Amygdala (tissue), 56 donors: ENCODE measurements around the gene CCDC196.
A peak's percentile ranks its signal among the peaks of the same experiment; 100 is the strongest.
"Not testable (repeated sequence)": the region's sequence is repeated elsewhere in the genome, so short reads cannot be mapped to it uniquely, and the experiment has no call there.

Source experiments
- DNase-seq, 56 donors: peaks; one replicate each; lab custom pipeline; 2025; lab: John Stamatoyannopoulos, UW

The CCDC196 gene

DNA sequence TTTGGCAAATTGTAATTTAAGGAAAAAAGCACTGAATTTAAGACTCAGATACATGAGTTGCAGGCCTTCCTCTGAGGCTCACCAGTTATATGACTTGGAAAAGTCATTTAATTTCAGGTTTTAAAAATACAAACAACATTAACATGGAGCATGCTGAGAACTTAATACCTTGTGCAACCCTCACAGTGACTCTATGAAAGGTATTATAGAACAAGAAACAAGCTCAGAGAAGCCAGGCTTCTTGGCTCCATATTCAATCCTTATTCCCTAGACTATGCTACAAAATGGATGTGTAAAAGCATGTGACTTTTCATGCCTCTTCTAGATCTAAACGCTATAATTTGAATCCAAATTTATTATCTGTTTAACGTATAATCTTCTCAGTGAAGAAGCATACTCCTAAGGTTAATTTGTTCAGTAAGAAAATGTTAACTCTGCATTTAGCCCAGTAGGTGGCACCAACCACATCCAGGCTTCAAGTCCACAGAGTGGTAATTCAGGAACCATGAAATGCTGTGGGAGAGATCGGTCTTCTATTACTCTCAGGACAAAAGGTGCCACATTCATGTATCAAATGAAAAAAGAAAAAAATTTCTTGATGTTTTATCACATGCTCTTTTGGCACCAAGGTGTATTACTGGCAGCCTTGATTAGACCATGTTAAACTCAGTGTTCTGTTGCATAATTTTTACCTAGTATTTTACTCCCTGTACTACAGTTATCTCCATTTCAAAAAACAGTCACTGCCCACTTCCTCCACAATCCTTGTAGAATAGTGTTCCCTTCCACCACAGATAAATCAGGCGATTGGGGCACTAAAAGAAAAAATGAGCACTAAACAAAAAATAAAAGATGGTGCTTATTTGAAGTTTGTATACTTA, 9.3 kb downstream of the CCDC196 start:
- peak in 28 of 56 donors; percentile 0 to 70 (median 9) for DNase-seq

DNA sequence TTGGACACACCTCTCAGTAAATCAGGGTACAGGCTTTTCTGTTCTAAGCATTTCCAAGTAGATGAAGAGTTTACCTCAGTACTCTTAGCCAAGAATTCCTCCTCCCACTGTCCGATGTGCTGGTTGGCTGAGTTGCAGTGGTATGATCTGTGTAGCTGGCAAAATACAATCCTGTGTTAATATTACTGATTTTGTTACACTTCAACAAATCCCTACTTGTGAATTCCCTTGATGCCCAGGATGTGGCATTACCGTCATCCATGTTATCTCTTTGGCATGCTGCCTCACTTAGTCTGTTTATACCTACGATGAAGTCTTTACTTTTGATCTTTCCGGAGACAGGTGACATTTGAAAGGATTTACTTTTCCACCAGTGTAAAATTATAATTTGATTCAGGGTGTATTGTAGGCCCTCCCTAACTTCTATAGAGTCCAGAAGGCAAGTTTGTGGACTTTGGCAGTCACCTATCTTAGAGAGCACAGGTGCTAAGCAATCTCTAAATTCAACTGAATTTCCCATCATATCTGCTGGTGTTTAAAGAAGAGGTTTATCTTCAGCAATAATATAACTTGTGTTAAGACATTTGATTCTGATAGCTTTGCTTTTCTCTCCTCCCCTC, 10.1 kb downstream of the CCDC196 start:
- no peak for DNase-seq

DNA sequence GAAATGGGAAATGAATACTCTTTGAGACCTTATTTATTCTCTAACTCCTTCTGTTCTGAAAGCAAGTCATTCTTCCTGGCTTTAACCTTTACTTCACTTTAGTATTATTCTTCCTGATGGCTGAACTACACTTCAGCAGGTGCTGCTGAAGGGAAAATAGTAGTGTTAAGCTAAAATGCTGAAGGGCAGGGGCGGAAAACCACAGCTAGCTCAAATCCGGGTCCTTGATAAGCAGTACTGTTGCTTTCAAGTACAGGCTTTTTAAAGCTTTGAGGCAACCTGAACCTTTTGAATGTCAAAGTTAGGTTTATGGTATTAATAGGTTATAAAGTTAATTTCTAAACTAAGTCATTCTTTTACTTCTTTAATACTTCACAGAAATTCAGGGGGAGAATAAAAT, 10.7 kb downstream of the CCDC196 start:
- DNase-seq, result no peak

DNA sequence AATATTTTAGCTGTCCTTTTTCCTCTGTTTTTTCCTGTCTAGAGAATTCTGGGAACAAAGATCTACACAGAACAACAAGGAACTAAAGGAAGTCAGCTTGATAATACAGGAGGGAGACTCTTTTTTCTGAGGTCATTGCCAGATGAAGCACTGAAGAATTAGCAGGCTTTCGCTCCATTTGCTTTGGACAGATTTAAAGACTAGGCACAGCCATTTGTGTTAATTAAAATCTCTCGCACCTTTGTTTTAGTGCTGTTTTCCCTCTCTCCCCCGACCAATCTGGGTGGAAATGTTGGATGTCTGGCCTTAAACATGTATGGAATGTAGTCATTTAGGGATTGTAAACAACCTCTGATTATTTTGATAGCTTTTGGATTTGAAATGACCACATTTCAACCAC, 12.1 kb downstream of the CCDC196 start:
- no peak for DNase-seq

DNA sequence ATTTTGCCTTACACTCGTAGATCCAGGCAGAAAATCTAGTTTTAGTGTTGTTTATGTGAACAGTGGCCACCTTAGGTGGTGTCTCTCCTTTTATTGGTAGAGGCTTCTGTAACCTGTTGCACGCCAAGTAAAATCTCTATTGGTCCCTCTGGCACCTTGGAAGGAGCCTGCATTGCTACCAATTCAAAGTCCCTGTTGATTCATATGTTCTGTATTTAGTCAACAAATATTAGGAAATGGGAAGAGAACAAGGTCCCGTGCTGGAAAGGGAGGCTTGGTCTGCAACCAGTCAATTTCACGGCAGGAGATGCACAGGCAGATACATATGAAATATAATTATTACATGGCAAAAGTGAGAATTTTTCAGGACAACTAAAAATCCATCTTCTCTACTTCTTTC, 15.4 kb downstream of the CCDC196 start:
- no peak for DNase-seq

DNA sequence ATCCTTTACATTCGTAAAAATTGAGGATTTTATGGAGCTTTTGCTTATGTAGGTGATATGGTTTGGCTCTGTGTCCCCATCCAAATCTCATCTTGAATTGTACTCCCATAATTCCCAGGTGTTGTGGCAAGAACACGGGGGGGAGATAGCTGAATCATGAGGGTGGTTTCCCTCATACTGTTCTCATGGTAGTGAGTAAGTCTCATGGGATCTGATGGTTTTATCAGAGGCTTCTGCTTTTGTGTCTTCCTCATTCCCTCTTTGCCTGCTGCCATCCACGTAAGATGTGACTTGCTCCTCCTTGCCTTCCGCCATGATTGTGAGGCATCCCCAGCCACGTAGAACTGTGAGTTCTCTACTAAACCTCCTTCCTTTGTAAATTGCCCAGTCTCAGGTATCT, 16.7 kb downstream of the CCDC196 start:
- DNase-seq, result not testable (repeated sequence)

DNA sequence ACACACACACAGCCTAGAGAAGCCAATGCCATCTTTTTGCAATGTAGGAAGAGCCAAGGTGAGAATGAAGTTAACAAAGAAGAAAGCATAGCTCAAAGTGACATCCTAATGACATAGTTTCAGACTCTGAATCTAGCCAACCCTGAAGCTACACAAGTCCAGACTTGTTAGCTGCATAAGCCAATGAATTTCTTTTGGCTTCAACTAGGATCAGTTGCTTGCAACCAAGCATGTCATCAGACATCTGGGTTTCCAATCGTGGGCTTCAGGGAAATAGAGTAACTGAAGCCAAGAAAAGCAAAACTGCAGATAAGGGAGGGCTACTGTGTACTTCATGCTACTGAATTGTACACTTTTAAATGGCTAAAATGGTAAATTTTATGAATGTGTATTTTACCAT, 17.4 kb downstream of the CCDC196 start:
- no peak for DNase-seq

DNA sequence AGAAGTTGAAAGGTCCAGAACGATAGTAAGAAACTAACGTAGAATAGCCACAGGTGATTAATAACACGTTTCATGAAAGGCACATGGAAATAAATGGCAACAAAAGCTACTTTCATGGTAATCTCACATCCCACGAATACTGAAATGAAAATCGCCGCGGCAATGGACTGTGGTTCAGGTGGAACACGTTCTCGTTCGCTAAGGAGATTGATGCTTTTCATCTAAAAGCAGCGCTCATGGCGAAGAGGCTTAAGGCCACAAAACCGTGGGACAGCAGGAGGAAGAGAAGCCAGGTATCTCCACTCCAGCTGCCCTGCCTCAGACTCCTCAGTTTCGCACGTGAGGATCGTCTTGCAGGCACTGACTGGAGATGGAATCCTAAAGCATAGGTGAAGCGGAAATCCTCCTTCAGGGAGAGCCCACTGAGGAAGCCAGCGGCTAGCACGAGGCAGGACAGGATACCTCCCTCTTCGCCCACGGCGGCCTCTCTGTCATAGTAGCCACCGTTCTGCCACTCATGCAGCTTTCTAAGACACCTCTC, 21.1 kb downstream of the CCDC196 start:
- peak in 3 of 56 donors; percentile 49 to 80 (median 55) for DNase-seq

DNA sequence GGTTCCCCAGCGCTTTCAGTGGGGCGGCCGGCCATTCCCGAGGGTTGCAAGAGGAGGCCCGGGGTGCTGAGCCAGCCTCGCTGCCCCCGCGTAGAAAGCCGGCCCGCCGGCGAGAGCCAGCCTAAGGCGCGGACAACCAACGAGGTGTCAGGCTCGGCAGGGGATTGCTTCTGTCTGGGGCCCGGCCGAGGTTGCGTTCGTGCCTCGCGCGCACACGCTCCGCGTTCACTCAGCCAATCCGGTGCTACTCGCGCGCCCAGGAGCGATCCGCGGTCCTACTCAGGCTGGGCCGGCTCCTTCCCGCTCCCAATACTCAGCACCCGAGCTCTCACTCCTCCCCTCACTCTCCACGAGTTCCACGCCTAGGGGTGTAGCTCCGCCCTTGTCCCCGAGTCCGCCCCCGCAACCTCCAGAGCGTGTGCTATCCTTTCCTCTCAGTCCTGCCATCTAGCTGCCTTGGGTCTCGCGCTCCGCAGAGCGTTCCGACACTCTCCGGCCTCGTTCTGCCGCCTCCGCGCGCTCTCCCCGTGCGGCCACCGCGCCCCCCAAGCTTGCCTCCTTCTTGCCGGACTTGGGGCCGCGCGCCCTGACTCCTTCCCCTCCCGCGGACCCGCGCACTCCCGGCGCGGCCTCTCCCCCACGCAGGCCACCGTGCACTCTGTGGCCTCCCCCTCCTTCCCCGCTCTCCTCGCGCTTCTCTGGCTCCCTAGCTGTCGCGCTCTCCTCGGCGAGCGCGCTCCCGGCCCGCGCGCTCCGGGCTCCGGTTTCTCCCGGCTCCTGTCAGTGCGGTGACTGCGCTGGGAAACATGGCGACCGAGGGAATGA, 21.8 kb downstream of the CCDC196 start, which contains the start of gene GPHN:
Gene GPHN (plus strand): TSS at position 426 of the 825 bp plus-strand sequence.
- DNase-seq, result peak; percentile 65 to 97 (median 93)

DNA sequence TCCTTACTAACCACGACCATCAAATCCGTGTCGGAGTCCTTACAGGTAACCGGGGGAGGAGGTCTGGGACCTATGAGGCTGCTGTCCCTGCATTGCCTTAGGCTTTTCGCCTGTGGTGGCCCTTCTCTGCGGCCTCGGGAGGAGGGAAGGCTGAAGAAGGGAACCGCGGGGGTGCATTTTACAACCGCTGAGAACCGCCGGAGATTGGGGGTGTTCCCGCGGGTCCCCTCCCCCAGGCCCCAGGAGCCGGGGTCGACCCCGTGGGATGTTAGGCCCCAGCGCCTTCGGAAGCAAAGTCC, 22.3 kb downstream of the CCDC196 start:
- no peak for DNase-seq

DNA sequence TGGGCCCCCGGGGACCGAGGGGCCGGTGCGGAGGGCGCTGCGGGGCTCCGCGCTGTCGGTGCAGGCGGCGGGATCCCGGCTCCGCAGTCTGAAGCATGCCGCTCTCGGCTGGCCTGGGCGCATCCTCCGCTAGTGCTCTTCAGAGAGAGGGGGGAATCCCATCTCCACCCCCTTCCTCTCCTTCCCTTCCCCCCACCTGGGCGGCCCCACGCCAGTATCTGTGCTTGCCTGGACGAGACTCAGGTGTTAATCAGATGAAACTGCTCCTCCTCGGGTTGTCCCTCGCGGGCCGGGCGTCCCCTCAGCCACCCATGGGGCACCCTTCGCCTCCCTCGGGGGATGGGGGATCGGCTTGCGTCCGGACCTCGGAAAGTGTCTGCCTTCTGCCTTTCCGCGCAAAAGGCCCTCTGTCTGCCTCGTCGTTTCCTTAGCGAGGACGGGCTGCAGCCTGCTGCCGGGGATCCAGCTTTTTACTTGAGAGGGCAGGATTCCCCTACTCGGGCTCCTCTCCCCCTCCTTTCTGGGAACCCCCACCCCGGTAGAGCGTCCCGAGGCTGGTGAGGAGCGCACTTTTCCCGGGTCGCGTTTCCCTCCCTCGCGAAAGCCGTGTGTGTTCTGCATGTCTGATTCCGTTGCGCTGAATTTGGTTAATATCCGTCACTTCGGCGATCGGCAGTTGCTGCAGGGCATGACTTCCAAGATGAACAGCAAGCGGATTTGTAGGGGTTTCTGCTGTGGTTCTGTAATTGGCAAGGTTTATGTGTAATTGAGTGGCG, 22.9 kb downstream of the CCDC196 start:
- DNase-seq, result peak in 38 of 56 donors; percentile 2 to 63 (median 33)

DNA sequence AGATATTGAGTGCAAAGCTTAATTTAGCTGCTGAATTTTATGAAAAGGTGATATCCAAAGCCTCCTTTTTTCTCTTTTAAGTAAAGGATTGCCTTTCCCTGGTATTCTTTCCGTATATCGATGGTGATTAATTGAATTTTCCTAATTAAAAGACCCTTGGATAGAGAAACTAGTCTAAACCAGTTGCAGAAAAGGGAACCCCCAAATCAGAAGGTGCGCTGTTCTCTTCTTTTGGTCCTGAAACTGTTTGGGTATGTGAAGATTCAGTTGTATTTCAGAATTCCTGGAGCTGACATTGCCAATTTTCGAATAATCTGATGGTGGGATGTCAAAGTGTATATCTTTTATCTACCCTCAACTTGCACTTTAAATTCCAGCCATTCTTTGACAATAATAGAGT, 23.7 kb downstream of the CCDC196 start:
- DNase-seq, result no peak

DNA sequence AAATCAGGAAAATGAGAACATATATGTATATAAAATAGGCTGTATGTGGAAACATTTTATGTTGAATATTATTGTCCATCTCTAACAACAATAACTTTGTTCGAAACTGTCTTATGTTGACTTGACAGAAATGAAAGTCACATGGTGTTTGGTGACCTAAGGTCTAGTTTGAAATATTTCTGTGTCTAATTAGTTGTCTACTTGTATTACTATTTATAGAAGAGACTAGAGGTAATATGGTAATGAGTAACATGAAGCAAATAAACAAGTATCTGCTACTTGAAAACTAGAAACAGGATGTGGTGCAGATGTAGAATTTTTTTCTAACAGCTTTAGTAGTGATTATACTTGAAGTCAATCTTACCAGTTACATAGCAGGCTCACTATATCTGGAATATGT, 25.7 kb downstream of the CCDC196 start:
- DNase-seq, result no peak

DNA sequence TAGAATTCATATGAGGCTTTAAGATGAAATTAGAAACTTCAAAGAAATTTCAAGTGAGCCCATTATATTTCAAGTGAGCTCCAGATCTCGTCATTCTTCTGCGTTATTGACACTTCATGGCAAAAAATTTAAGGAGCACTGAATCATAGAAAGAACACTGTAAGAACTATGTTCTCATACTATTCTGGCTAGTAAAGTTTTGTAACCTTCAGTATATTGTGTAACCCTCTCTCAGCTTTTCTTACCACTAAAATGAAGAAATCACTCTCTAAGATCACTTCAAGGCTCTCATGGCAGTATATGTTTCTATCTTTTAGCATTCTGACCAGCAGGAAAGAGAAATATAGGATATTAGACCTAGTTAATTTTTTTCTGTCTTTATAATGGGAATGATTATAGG, 28.0 kb downstream of the CCDC196 start:
- no peak for DNase-seq

DNA sequence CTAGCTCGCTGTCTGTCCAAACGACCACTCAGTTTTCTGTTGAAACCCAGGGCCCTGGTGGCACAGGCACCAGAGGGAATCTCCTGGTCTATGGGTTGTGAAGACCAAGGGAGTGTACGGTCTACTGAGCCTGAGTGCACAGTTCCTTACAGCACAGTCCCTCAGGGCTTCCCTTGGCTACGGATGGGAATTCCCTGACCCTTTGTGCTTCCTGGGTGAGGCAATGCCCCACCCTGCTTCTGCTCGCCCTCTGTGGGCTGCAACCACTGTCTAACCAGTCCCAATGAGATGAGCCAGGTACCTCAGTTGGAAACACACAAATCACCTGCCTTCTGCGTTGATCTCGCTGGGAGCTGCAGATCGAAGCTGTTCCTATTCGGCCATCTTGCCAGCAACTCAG, 44.4 kb downstream of the CCDC196 start:
- no peak for DNase-seq

DNA sequence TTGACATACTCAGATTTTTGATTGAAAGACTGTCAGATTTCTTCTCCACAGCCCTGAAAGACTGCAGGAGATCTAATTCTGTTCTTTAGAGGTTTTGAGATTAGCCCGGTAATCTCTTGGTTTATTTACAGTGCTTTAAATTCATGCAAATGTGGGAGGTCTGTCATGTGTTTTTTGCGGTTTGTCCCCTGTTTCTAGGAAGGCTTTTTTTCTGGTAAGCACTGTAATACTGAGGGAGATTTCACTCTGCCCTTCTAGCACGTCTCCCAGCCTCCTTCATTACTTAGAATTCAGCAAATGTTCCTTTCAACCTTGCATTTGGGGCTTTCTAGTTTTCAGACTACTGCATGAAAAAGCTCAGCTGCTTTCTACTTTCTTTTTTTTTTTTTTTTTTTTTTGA, 52.9 kb downstream of the CCDC196 start:
- DNase-seq, result no peak

DNA sequence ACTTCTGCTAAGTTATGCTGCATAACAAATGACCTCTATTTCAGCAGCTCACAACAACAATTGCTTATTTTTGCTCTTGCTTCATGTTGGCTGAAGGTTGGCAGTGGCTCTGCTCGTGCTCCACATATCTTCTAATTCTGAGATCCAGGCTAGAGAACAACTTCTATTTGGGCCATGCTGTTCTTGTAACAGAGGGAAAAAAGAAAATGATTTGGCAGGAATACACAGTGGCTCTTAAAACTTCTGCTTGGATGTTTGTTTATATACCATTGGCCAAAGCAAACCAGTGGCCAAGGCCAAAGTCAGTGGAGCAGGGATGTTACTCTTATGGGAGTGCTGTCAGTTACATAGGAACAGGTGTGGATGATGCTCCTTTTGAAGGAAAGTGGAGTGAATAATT, 53.9 kb downstream of the CCDC196 start:
- peak in 6 of 56 donors; percentile 1 to 5 (median 2) for DNase-seq

DNA sequence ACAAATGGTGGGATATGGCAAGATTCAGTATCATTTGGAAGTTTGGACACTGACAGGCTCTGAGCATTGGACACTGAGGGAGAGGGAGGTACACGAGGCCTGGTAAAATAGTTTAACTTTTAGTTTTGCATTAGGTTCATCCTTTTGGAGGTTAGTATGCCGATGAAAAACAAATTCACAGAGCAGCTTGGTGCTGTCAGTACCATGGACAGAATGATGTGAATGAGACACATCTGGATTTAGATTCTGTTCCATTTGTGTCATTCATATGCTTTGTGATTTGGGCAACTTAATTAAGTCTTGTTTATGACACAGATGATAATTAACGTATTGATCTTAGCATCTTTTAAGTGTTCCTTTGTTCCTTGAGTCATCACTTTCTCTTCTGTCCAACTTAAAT, 55.5 kb downstream of the CCDC196 start:
- no peak for DNase-seq

DNA sequence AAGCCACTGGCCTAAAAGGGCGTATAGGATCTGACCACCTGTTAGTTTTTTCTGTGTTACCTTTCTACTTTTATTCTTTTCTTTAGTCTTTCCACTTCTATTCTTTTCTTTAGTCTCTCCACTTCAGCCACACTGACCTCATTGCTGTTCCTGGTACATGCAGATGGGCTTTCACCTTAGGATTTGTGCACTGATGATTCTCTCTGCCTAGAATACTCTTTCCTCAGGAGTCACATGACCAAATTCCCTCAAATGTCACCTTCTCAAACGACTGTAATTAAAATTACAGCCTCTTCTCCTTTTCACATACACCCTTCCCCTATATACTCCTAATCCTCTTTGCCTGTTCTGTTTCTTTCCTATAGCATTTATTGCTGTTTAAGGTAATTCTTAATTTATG, 57.8 kb downstream of the CCDC196 start:
- no peak for DNase-seq

DNA sequence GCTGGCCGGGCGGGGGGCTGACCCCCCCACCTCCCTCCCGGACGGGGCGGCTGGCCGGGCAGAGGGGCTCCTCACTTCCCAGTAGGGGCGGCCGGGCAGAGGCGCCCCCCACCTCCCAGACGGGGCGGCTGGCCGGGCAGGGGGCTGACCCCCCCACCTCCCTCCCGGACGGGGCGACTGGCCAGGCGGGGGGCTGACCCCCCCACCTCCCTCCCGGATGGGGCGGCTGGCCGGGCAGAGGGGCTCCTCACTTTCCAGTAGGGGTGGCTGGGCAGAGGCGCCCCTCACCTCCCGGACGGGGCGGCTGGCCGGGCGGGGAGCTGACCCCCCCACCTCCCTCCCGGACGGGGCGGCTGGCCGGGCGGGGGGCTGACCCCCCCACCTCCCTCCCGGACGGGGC, 59.0 kb downstream of the CCDC196 start:
- not testable (repeated sequence) for DNase-seq
